Stimulated activated CD8-positive, alpha-beta memory T cell treated with anti-CD3 and anti-CD28 coated beads, Interleukin-4, amount 100 ng/mL, for 24 hours (primary cell): ENCODE results near the gene UPP2.

Experiments used
- DNase-seq: peaks from one replicate; pipeline ENCODE4 v3.0.0-alpha.2; 2020; ENCODE audit warnings: low read depth

Gene UPP2

GRCh38 chr2:158112992-158113391 is 11.3 kb downstream of the UPP2 start:
- DNase-seq: no peak

- DNase-seq: no peak
Observed at GRCh38 chr2:158113741-158114295, 12.1 kb downstream of the UPP2 start.

GRCh38 chr2:158114516-158114915 is 12.8 kb downstream of the UPP2 start:
- DNase-seq: no peak

GRCh38 chr2:158115202-158115767 is 13.6 kb downstream of the UPP2 start:
- DNase-seq: no peak

- no peak for DNase-seq
Observed at GRCh38 chr2:158116936-158117335, 15.3 kb downstream of the UPP2 start.

GRCh38 chr2:158120102-158120501 is 18.4 kb downstream of the UPP2 start:
- no peak for DNase-seq

- DNase-seq: no peak
Observed at GRCh38 chr2:158120664-158121641, 19.3 kb downstream of the UPP2 start.

- no peak for DNase-seq
Observed at GRCh38 chr2:158124896-158125295, 23.2 kb downstream of the UPP2 start.

GRCh38 chr2:158125756-158126498 is 24.3 kb downstream of the UPP2 start:
- DNase-seq: no peak

GRCh38 chr2:158127380-158127804 is 25.7 kb downstream of the UPP2 start:
- DNase-seq: no peak

- DNase-seq: no peak
Observed at GRCh38 chr2:158128168-158128973, 26.7 kb downstream of the UPP2 start.

GRCh38 chr2:158129037-158129436 is 27.4 kb downstream of the UPP2 start:
- DNase-seq: no peak

GRCh38 chr2:158130832-158131473 is 29.3 kb downstream of the UPP2 start:
- no peak for DNase-seq

GRCh38 chr2:158131483-158131912 is 29.8 kb downstream of the UPP2 start:
- no peak for DNase-seq

GRCh38 chr2:158131919-158132566 is 30.4 kb downstream of the UPP2 start:
- no peak for DNase-seq

GRCh38 chr2:158134055-158134454 is 32.4 kb downstream of the UPP2 start:
- no peak for DNase-seq

GRCh38 chr2:158134655-158135054 is 33.0 kb downstream of the UPP2 start:
- no peak for DNase-seq

- DNase-seq: no peak
Observed at GRCh38 chr2:158135096-158135495, 33.4 kb downstream of the UPP2 start.

GRCh38 chr2:158138255-158138654 is 36.6 kb downstream of the UPP2 start:
- no peak for DNase-seq

- DNase-seq: no peak
Observed at GRCh38 chr2:158140201-158140600, 38.5 kb downstream of the UPP2 start.
